Measurements from ENCODE around the gene GMCL2. TPM values are rescaled to one million over a fixed set of nuclear protein-coding genes. Genes with fewer than 3 reads are reported as not detected.

Gene GMCL2, protein sequence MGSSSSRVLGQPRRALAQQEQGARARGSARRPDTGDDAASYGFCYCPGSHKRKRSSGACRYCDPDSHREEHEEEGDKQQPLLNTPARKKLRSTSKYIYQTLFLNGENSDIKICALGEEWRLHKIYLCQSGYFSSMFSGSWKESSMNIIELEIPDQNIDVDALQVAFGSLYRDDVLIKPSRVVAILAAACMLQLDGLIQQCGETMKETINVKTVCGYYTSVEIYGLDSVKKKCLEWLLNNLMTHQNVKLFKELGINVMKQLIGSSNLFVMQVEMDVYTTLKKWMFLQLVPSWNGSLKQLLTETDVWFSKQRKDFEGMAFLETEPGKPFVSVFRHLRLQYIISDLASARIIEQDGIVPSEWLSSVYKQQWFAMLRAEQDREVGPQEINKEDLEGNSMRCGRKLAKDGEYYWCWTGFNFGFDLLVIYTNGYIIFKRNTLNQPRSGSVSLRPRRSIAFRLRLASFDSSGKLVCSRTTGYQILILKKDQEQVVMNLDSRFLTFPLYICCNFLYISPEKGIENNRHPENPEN
- not detected in 2 replicates for total RNA-seq

GRCh38 chr5:178187014-178187413 lies at the start of gene GMCL2:
GMCL2 (minus strand) TSS chr5:178187371; CDS start chr5:178187299, 72 bp downstream.

DNA sequence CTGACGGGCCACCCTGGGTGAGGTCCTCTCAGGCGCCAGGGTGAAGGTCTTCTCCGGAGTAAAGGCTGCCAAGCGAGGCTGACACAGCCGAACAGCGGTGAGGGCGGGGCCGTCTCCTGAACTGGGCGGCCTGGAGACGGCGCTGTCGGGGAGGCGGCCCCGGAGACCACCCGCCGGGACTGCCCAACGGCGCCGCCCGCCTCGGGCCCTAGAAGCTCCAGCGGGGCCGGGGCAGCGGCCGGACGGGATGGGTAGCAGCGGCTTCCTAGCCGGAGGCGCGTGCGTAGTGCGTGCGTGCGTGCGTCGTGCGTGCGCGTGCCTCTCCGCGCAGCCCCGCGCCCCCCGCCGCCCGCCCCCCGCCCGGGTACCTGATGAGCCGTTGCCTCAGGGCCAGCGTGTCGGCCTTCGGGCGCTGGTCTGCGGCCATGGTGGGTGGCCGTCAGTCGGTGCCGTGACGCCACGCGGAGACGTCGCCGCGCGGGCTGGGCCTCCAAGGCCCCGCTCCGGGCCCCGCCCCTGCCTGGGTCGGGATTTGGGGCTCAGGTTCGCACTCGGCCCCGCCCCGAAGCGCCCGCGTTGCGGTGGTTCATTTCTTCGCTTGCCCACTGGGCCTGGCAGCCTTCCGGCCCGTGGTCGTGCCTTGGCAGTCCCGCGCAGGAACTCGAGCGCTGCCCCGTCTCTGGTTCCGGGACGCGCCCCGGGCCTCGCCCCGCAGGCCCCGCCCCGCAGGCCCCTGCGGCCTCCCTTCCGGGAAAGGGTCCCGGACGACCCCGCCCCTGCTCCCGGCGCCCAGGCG lies 45.2 kb upstream of the GMCL2 start, which contains the start of gene PHYKPL:
TSS of gene PHYKPL (minus strand) at position 679 of the 796 bp plus-strand sequence. CDS start at position 427, 252 bp downstream.

GRCh38 chr5:178204182-178204934 lies 17.2 kb upstream of the GMCL2 start, which contains the start of gene HNRNPAB:
HNRNPAB (plus strand) TSS chr5:178204533; CDS start chr5:178204838, 305 bp downstream.

DNA sequence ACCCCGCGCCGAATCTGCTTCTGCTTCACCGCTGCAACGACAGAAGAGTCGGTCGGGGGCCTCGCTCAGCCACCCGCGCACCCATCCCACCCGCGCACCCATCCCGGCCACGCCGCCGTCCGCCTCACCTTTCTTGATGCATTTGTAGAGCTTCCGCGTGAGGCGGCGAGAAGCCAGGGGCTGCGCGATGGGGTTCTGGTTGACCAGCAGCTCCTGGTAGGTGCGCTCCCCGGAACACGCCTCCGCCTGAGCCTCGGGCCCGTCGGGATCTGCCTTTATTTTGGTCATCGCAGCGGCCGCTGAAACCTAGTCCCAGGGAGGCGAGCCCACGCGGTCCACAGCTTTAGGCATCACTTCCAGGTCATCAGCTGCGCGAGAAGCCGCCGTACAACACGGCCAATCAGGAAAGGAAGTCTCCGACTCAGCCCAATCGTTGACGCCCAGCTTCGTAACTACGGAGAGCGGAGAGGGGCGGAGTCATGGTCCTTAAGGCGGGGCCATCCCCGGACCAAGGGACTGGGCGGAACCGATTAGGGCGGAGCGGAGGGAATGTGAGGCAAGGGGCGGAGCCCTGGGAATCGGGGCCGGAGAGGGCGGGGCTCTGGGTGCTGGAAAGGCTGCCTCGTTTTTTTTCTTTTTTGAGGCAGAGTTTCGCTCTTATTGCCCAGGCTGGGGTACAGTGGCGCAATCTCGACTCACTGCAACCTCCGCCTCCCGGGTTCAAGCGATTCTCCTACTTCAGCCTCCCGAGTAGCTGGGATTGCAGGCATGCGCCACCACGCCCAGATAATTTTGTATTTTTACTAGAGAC lies 33.4 kb downstream of the GMCL2 start, which contains the start of gene NHP2:
TSS of gene NHP2 (minus strand) at position 356 of the 811 bp plus-strand sequence. CDS start at position 288, 68 bp downstream.

Other genes starting within 250 kb of the GMCL2 start
- not detected in 2 replicates for gene PROP1, start 191.1 kb downstream of the GMCL2 start, total RNA-seq
- 0.13 and 0.20 TPM in 2 replicates for gene N4BP3, start 73.8 kb downstream of the GMCL2 start, total RNA-seq
- 29.1 and 30.0 TPM in 2 replicates for gene RMND5B, start 56.4 kb downstream of the GMCL2 start, total RNA-seq
- 68.9 and 89.8 TPM in 2 replicates for gene NHP2, start 33.5 kb downstream of the GMCL2 start, total RNA-seq
- 29.1 and 37.3 TPM in 2 replicates for gene HNRNPAB, start 17.2 kb upstream of the GMCL2 start, total RNA-seq
- 38.7 and 42.9 TPM in 2 replicates for gene PHYKPL, start 45.4 kb upstream of the GMCL2 start, total RNA-seq

All from smooth muscle cell of the pulmonary artery (primary cell).